OCI-LY1 (cell line): Measurements from ENCODE around the gene MTMR2.

Source experiments
- H2AFZ ChIP-seq: fragments of 200-600 bp; sonication (generic), shearing (Covaris generic); 2 replicates; pipeline ENCODE4 v1.6.0; 2014; ENCODE audit warnings: antibody characterized with exemption, mild to moderate bottlenecking, low read length
- H3F3A ChIP-seq: fragments of 200-600 bp; sonication (generic), shearing (Covaris generic); 2 replicates; pipeline ENCODE4 v1.6.0; 2014; ENCODE audit warnings: mild to moderate bottlenecking, antibody characterized with exemption, low read length, moderate library complexity; ENCODE audit not compliant: insufficient read depth
- H3K27ac ChIP-seq: fragments of 200-600 bp; sonication (generic); 2 replicates; pipeline ENCODE4 v1.5.1; 2014; ENCODE audit warnings: low read length, mixed run types, mild to moderate bottlenecking, low read depth; ENCODE audit not compliant: poor library complexity, severe bottlenecking
- H3K27me3 ChIP-seq: fragments of 200-600 bp; sonication (generic); 2 replicates; pipeline ENCODE4 v1.6.0; 2014; ENCODE audit warnings: antibody characterized with exemption, mild to moderate bottlenecking, low read length, moderate library complexity; ENCODE audit not compliant: insufficient read depth
- H3K36me3 ChIP-seq: fragments of 200-600 bp; sonication (generic); 2 replicates; pipeline ENCODE4 v1.6.1; 2014; ENCODE audit warnings: mild to moderate bottlenecking, antibody characterized with exemption, low read length, moderate library complexity, mixed read lengths; ENCODE audit not compliant: insufficient read depth
- H3K4me1 ChIP-seq: fragments of 200-600 bp; sonication (generic); 2 replicates; pipeline ENCODE4 v1.5.1; 2014; ENCODE audit warnings: mild to moderate bottlenecking, low read length, moderate library complexity; ENCODE audit not compliant: insufficient read depth, severe bottlenecking
- H3K4me2 ChIP-seq: fragments of 200-600 bp; sonication (generic), shearing (Covaris generic); 2 replicates; pipeline ENCODE4 v1.6.1; 2014; ENCODE audit warnings: low read length
- H3K4me3 ChIP-seq: fragments of 200-600 bp; sonication (generic); 2 replicates; pipeline ENCODE4 v1.5.1; 2014; ENCODE audit warnings: low read length, low read depth, mild to moderate bottlenecking, mixed read lengths; ENCODE audit not compliant: poor library complexity, severe bottlenecking
- H3K79me2 ChIP-seq: fragments of 200-600 bp; shearing (Covaris generic); 2 replicates; pipeline ENCODE4 v1.6.1; 2016; ENCODE audit warnings: mixed run types, low read length, mixed read lengths; ENCODE audit not compliant: insufficient read depth
- H3K9ac ChIP-seq: fragments of 200-600 bp; sonication (generic), shearing (Covaris generic); 2 replicates; pipeline ENCODE4 v1.6.1; 2014; ENCODE audit warnings: mild to moderate bottlenecking, low read length, mixed read lengths
- H3K9me2 ChIP-seq: fragments of 200-600 bp; sonication (generic), shearing (Covaris generic); 2 replicates; pipeline ENCODE4 v1.6.1; 2014; ENCODE audit warnings: low read depth, mild to moderate bottlenecking, low read length, mixed read lengths
- H3K9me3 ChIP-seq: fragments of 200-600 bp; shearing (Covaris generic); 2 replicates; pipeline ENCODE4 v1.6.1; 2014; ENCODE audit warnings: low read length, mixed read lengths
- H4K20me1 ChIP-seq: fragments of 200-600 bp; sonication (generic), shearing (Covaris generic); 2 replicates; pipeline ENCODE4 v1.6.0; 2016; ENCODE audit warnings: mild to moderate bottlenecking, low read length; ENCODE audit not compliant: insufficient read depth
- CTCF ChIP-seq: fragments of 200-600 bp; sonication (generic), shearing (Covaris generic); IDR thresholded peaks from 2 replicates; pipeline ENCODE4 v1.5.1; 2017; ENCODE audit warnings: mild to moderate bottlenecking, antibody characterized with exemption, low read length, moderate library complexity, mixed read lengths
- EZH2 ChIP-seq: fragments of 200-600 bp; sonication (generic), shearing (Covaris generic); IDR thresholded peaks from 2 replicates; pipeline ENCODE4 v1.8.0; 2017; ENCODE audit warnings: borderline replicate concordance, mixed run types, mild to moderate bottlenecking, antibody characterized with exemption, low read length, moderate library complexity, mixed read lengths

MTMR2 gene

GRCh38 chr11:95931916-95932315 is 8.0 kb upstream of the MTMR2 start:
- Histone ChIP-seq H4K20me1 (no peaks in the 10 kb centered on the region), H3K27me3 (no peaks in the 10 kb centered on the region), H3K79me2 (no peaks in the 10 kb centered on the region), H3K4me3 (no peak overlapping the region), H3F3A (no peaks in the 10 kb centered on the region), H3K36me3 (no peaks in the 10 kb centered on the region), H3K9ac (no peak overlapping the region), H3K9me3 (no peaks in the 10 kb centered on the region), H3K9me2 (no peaks in the 10 kb centered on the region), H2AFZ (no peak overlapping the region), H3K4me1 (no peaks in the 10 kb centered on the region), H3K4me2 (no peak overlapping the region), H3K27ac (no peak overlapping the region)
- TF ChIP-seq EZH2 (no peak), CTCF (no peak)

- H3K27me3 ChIP-seq = no peaks in the 10 kb centered on the region
- no peaks in the 10 kb centered on the region for H4K20me1 ChIP-seq
- no peak overlapping the region for H2AFZ ChIP-seq
These were observed 7.0 kb upstream of the MTMR2 start for GRCh38 chr11:95930948-95931347.

GRCh38 chr11:95926726-95927125 is 2.8 kb upstream of the MTMR2 start:
- H3K27ac ChIP-seq = no peak overlapping the region

More at GRCh38 chr11:95930948-95931347, 7.0 kb upstream of the MTMR2 start:
- Histone ChIP-seq H3K36me3 (no peaks in the 10 kb centered on the region), H3F3A (no peaks in the 10 kb centered on the region), H3K79me2 (no peaks in the 10 kb centered on the region), H3K4me1 (no peaks in the 10 kb centered on the region), H3K9me2 (no peaks in the 10 kb centered on the region), H3K27ac (no peak overlapping the region), H3K4me3 (no peak overlapping the region), H3K9me3 (no peaks in the 10 kb centered on the region), H3K4me2 (no peak overlapping the region), H3K9ac (no peak overlapping the region)
- TF ChIP-seq CTCF (no peak), EZH2 (no peak)

More at GRCh38 chr11:95926726-95927125, 2.8 kb upstream of the MTMR2 start:
- H2AFZ ChIP-seq = no peak overlapping the region
- no peak overlapping the region for H3K4me3 ChIP-seq
- no peaks in the 10 kb centered on the region for H3K9me3 ChIP-seq
- no peaks in the 10 kb centered on the region for H3F3A ChIP-seq
- H3K27me3 ChIP-seq = no peaks in the 10 kb centered on the region
- H4K20me1 ChIP-seq = no peaks in the 10 kb centered on the region
- H3K36me3 ChIP-seq = no peaks in the 10 kb centered on the region
- H3K79me2 ChIP-seq = no peaks in the 10 kb centered on the region
- TF ChIP-seq CTCF (no peak), EZH2 (no peak)
- H3K4me2 ChIP-seq = no peak overlapping the region
- no peaks in the 10 kb centered on the region for H3K9me2 ChIP-seq
- peaks cover 24% of the 10 kb centered on the region for H3K4me1 ChIP-seq
- H3K9ac ChIP-seq = no peak overlapping the region
